Gastrocnemius medialis (tissue), 4 donors: ENCODE results near the gene TEP1.

ENCODE experiments used
- CTCF ChIP-seq, 5 experiments: fragments of 450-650 bp in 3 of 5; fragments of 200-600 bp in 2 of 5; sonication (generic) in 2 of 5; IDR thresholded peaks in 4 of 5; conservative IDR thresholded peaks in 1 of 5; 1 replicate in 4 of 5; 2 replicates in 1 of 5; pipeline ENCODE4 v1.5.1; 2016 to 2019; ENCODE audit warnings: antibody characterized with exemption in 5 of 5, mild to moderate bottlenecking in 3 of 5, moderate library complexity in 3 of 5
- POLR2A ChIP-seq, 2 donors: fragments of 450-650 bp; IDR thresholded peaks; one replicate each; pipeline ENCODE4 v1.6.1; 2017; ENCODE audit warnings: antibody characterized with exemption in 2 of 2, mild to moderate bottlenecking in 2 of 2, moderate library complexity in 2 of 2

GRCh38 chr14:20403521-20403920, 9.8 kb downstream of the TEP1 start:
- TF ChIP-seq CTCF (IDR thresholded peaks at IDR 0.05 in 4 of 5, conservative IDR thresholded peaks at IDR 0.05 in 1 of 5) (no peak), POLR2A (IDR thresholded peaks at IDR 0.05) (no peak)
